Gastrocnemius medialis (tissue), 4 donors: Measurements from ENCODE around the gene RIMBP2.

Experiments used
- CTCF ChIP-seq, 5 experiments: fragments of 450-650 bp in 3 of 5; fragments of 200-600 bp in 2 of 5; sonication (generic) in 2 of 5; IDR thresholded peaks in 4 of 5; conservative IDR thresholded peaks in 1 of 5; 1 replicate in 4 of 5; 2 replicates in 1 of 5; pipeline ENCODE4 v1.5.1; 2016 to 2019; ENCODE audit warnings: antibody characterized with exemption in 5 of 5, mild to moderate bottlenecking in 3 of 5, moderate library complexity in 3 of 5
- POLR2A ChIP-seq, 2 donors: fragments of 450-650 bp; IDR thresholded peaks; one replicate each; pipeline ENCODE4 v1.6.1; 2017; ENCODE audit warnings: antibody characterized with exemption in 2 of 2, mild to moderate bottlenecking in 2 of 2, moderate library complexity in 2 of 2

GRCh38 chr12:130420071-130420470 lies 296.0 kb downstream of the RIMBP2 start:
- no peak for TF ChIP-seq CTCF (IDR thresholded peaks at IDR 0.05 in 4 of 5, conservative IDR thresholded peaks at IDR 0.05 in 1 of 5)
- TF ChIP-seq POLR2A (IDR thresholded peaks at IDR 0.05), result no peak
